Measurements from ENCODE around the gene ZNF19. TPM values are rescaled to one million over a fixed set of nuclear protein-coding genes. Genes with fewer than 3 reads are reported as not detected.

Gene ZNF19
- total and polyA plus RNA-seq, 4 donors, result 0.73 to 2.7 (median 1.9) TPM

DNA sequence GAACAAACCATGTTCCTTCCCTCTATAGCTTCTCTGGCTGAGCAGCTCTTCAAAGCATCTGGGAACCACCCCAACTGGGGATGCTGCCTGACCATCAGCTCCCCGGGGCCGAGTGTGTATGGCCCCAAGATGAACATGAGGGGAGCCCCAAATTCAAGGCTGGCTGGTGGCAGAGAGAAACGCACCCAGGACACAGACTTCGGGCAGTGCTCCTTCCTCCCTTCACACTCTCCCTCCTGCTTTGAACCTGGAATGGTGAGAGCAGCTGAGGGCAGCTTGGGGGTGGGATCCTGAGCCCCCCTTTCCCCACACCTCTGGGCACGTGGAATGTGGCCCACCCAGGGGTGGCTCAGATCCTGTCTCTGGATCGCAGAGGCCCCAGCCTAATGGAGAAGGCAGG lies 64.5 kb downstream of the ZNF19 start:
- DNase-seq (ENCODE audit: low spot score), result no peak
- H3K36me3 ChIP-seq (ENCODE audit: control insufficient read depth in 4 of 4, insufficient read depth in 3 of 4, low read depth in 1 of 4, low read length in 3 of 4), result no peaks in the 10 kb centered on the region
- no peaks in the 10 kb centered on the region for H3K4me1 ChIP-seq (ENCODE audit: control insufficient read depth in 4 of 4, insufficient read depth in 4 of 4, low read length in 3 of 4)
- no peak overlapping the region for H3K9ac ChIP-seq (ENCODE audit: low read depth in 1 of 2, low read length in 2 of 2)
- H3K27me3 ChIP-seq (ENCODE audit: control insufficient read depth in 4 of 4, insufficient read depth in 4 of 4, low read length in 3 of 4), result peaks cover 3 to 13% (median 8%) of the 10 kb centered on the region in 4 donors
- TF ChIP-seq JUND (IDR thresholded peaks at IDR 0.05), result no peak
- TF ChIP-seq, protein P1, sequence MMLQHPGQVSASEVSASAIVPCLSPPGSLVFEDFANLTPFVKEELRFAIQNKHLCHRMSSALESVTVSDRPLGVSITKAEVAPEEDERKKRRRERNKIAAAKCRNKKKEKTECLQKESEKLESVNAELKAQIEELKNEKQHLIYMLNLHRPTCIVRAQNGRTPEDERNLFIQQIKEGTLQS (IDR thresholded peaks at IDR 0.05), result no peak
- TF ChIP-seq GABPA (IDR thresholded peaks at IDR 0.05 in 1 of 2, conservative IDR thresholded peaks at IDR 0.05 in 1 of 2), result no peak
- no peak for TF ChIP-seq SP1 (IDR thresholded peaks at IDR 0.05)
- TF ChIP-seq FOXA1 (IDR thresholded peaks at IDR 0.05), result no peak
- no peak for TF ChIP-seq EGR1 (IDR thresholded peaks at IDR 0.05; ENCODE audit: low read depth in 2 of 2)
- TF ChIP-seq TAF1 (conservative IDR thresholded peaks at IDR 0.05), result no peak
- H3K4me3 ChIP-seq (ENCODE audit: low read depth in 1 of 3, low read length in 3 of 3), result no peak overlapping the region
- H3K27ac ChIP-seq (ENCODE audit: low read depth in 1 of 2, low read length in 2 of 2), result no peak overlapping the region
- WGBS, result 51% methylated on average over 6 of the region's 6 CpGs
- peaks cover 0 to 4% (median 2%) of the 10 kb centered on the region in 4 donors for H3K9me3 ChIP-seq (ENCODE audit: control insufficient read depth in 4 of 4, low read length in 3 of 4)

DNA sequence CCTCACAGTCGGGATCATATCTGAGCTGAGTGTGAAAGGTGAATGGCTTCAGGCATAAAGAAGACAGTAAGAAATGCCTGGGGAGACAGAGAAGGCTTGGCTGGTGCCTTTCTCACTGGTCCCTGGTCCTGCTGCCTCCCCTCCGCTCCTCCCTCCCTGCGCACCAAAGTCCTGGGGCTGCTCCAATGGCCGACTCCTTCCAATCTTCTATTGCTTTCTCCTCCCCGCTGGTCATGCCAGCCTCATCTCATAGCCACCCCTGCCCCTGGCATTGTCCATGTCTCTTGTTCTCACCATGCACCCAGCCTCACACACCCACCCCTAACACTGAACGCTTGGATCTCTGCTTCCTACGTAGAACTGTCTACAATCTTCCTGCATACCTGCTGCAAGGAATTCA lies 65.3 kb downstream of the ZNF19 start:
- no peak overlapping the region for H3K9ac ChIP-seq (ENCODE audit: low read depth in 1 of 2, low read length in 2 of 2)
- H3K36me3 ChIP-seq (ENCODE audit: control insufficient read depth in 4 of 4, insufficient read depth in 3 of 4, low read depth in 1 of 4, low read length in 3 of 4), result no peaks in the 10 kb centered on the region
- no peaks in the 10 kb centered on the region for H3K4me1 ChIP-seq (ENCODE audit: control insufficient read depth in 4 of 4, insufficient read depth in 4 of 4, low read length in 3 of 4)
- TF ChIP-seq, protein P2, sequence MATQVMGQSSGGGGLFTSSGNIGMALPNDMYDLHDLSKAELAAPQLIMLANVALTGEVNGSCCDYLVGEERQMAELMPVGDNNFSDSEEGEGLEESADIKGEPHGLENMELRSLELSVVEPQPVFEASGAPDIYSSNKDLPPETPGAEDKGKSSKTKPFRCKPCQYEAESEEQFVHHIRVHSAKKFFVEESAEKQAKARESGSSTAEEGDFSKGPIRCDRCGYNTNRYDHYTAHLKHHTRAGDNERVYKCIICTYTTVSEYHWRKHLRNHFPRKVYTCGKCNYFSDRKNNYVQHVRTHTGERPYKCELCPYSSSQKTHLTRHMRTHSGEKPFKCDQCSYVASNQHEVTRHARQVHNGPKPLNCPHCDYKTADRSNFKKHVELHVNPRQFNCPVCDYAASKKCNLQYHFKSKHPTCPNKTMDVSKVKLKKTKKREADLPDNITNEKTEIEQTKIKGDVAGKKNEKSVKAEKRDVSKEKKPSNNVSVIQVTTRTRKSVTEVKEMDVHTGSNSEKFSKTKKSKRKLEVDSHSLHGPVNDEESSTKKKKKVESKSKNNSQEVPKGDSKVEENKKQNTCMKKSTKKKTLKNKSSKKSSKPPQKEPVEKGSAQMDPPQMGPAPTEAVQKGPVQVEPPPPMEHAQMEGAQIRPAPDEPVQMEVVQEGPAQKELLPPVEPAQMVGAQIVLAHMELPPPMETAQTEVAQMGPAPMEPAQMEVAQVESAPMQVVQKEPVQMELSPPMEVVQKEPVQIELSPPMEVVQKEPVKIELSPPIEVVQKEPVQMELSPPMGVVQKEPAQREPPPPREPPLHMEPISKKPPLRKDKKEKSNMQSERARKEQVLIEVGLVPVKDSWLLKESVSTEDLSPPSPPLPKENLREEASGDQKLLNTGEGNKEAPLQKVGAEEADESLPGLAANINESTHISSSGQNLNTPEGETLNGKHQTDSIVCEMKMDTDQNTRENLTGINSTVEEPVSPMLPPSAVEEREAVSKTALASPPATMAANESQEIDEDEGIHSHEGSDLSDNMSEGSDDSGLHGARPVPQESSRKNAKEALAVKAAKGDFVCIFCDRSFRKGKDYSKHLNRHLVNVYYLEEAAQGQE (IDR thresholded peaks at IDR 0.05), result no peak
- TF ChIP-seq HNF4G (IDR thresholded peaks at IDR 0.05), result no peak
- no peak for TF ChIP-seq HNF4A (conservative IDR thresholded peaks at IDR 0.05)
- no peak for TF ChIP-seq GABPA (IDR thresholded peaks at IDR 0.05 in 1 of 2, conservative IDR thresholded peaks at IDR 0.05 in 1 of 2)
- TF ChIP-seq, protein P3, sequence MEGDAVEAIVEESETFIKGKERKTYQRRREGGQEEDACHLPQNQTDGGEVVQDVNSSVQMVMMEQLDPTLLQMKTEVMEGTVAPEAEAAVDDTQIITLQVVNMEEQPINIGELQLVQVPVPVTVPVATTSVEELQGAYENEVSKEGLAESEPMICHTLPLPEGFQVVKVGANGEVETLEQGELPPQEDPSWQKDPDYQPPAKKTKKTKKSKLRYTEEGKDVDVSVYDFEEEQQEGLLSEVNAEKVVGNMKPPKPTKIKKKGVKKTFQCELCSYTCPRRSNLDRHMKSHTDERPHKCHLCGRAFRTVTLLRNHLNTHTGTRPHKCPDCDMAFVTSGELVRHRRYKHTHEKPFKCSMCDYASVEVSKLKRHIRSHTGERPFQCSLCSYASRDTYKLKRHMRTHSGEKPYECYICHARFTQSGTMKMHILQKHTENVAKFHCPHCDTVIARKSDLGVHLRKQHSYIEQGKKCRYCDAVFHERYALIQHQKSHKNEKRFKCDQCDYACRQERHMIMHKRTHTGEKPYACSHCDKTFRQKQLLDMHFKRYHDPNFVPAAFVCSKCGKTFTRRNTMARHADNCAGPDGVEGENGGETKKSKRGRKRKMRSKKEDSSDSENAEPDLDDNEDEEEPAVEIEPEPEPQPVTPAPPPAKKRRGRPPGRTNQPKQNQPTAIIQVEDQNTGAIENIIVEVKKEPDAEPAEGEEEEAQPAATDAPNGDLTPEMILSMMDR (IDR thresholded peaks at IDR 0.05; ENCODE audit: low read depth, low read length, missing input control), result no peak
- no peak for TF ChIP-seq TAF1 (conservative IDR thresholded peaks at IDR 0.05)
- TF ChIP-seq EGR1 (IDR thresholded peaks at IDR 0.05; ENCODE audit: low read depth in 2 of 2), result no peak
- H3K4me3 ChIP-seq (ENCODE audit: low read depth in 1 of 3, low read length in 3 of 3), result no peak overlapping the region
- WGBS, result 73% methylated on average over 7 of the region's 7 CpGs
- no peak overlapping the region for H3K27ac ChIP-seq (ENCODE audit: low read depth in 1 of 2, low read length in 2 of 2)
- H3K27me3 ChIP-seq (ENCODE audit: control insufficient read depth in 4 of 4, insufficient read depth in 4 of 4, low read length in 3 of 4), result peaks cover 0 to 13% (median 7%) of the 10 kb centered on the region in 4 donors
- DNase-seq (ENCODE audit: low spot score), result no peak
- peaks cover 0 to 3% (median 1%) of the 10 kb centered on the region in 4 donors for H3K9me3 ChIP-seq (ENCODE audit: control insufficient read depth in 4 of 4, low read length in 3 of 4)

Other genes starting within 250 kb of the ZNF19 start
- 10 to 100 TPM; 19.6 to 28.0 TPM for gene CMTR2, start 199.9 kb downstream of the ZNF19 start, total RNA-seq
- gene CMTR2, start 199.9 kb downstream of the ZNF19 start, polyA plus RNA-seq, result 10 to 100 TPM in 1 of 2 donors, 1 to 10 TPM in 1; 6.8 to 10.4 TPM
- gene CALB2, start 130.6 kb downstream of the ZNF19 start, total RNA-seq, result not detected
- not detected for gene CALB2, start 130.6 kb downstream of the ZNF19 start, polyA plus RNA-seq
- gene TLE7, start 47.3 kb downstream of the ZNF19 start, total RNA-seq, result not detected
- gene TLE7, start 47.3 kb downstream of the ZNF19 start, polyA plus RNA-seq, result not detected
- 1 to 10 TPM; 4.0 to 6.1 TPM for gene ZNF23, start 27.1 kb downstream of the ZNF19 start, total RNA-seq
- gene ZNF23, start 27.1 kb downstream of the ZNF19 start, polyA plus RNA-seq, result 1 to 10 TPM; 1.5 to 2.3 TPM
- gene CHST4, start 37.1 kb upstream of the ZNF19 start, total RNA-seq, result 10 to 100 TPM in 1 of 2 donors, under 1 TPM in 1; 0.09 to 14.3 TPM
- gene CHST4, start 37.1 kb upstream of the ZNF19 start, polyA plus RNA-seq, result 10 to 100 TPM in 1 of 2 donors, 1 to 10 TPM in 1; 3.8 to 10.5 TPM
- 100 to 1,000 TPM in 1 of 2 donors, 10 to 100 TPM in 1; 10.6 to 484 TPM for gene TAT, start 87.8 kb upstream of the ZNF19 start, total RNA-seq
- 100 to 1,000 TPM; 382 to 540 TPM for gene TAT, start 87.8 kb upstream of the ZNF19 start, polyA plus RNA-seq
- gene MARVELD3, start 136.9 kb upstream of the ZNF19 start, total RNA-seq, result 1 to 10 TPM; 4.9 TPM
- 1 to 10 TPM; 1.8 to 3.3 TPM for gene MARVELD3, start 136.9 kb upstream of the ZNF19 start, polyA plus RNA-seq
- 1 to 10 TPM; 5.5 to 7.8 TPM for gene PHLPP2, start 235.4 kb upstream of the ZNF19 start, total RNA-seq
- 1 to 10 TPM; 1.2 to 2.2 TPM for gene PHLPP2, start 235.4 kb upstream of the ZNF19 start, polyA plus RNA-seq

All from liver (tissue), 9 donors.